ENCODE results near the gene RASSF6.

RASSF6 gene

DNA sequence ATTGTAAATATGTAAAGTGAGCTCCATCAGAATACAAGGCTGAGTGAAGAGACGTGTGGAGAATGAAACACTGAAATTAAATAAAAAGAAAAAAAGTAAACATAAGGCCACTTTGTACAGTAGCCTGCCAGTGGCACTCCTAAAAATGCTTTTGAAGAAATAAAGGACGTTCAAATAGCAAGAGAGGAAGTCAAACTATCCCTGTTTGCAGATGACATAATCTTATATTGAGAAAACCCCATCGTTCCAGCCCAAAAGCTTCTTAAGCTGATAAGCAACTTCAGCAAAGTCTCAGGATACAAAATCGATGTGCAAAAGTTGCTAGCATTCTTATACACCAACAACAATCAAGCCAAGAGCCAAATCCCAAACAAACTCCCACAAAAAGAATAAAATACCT is 24.2 kb downstream of the RASSF6 start:
- H3F3A ChIP-seq (ENCODE audit: control insufficient read depth, insufficient read depth) = peaks cover 76% of the 10 kb centered on the region
- H3K4me2 ChIP-seq (ENCODE audit: low read length) = peak overlapping the region; percentile 53
- H3K9me3 ChIP-seq (ENCODE audit: control insufficient read depth, insufficient read depth, low read length) = peaks cover 4% of the 10 kb centered on the region; the same call in 1 of the 2 replicates
- no peaks in the 10 kb centered on the region for H3K27me3 ChIP-seq (ENCODE audit: control insufficient read depth, low read length)
- peaks cover 91% of the 10 kb centered on the region for H3K36me3 ChIP-seq (ENCODE audit: control insufficient read depth, low read length)
- TF ChIP-seq, protein P1, sequence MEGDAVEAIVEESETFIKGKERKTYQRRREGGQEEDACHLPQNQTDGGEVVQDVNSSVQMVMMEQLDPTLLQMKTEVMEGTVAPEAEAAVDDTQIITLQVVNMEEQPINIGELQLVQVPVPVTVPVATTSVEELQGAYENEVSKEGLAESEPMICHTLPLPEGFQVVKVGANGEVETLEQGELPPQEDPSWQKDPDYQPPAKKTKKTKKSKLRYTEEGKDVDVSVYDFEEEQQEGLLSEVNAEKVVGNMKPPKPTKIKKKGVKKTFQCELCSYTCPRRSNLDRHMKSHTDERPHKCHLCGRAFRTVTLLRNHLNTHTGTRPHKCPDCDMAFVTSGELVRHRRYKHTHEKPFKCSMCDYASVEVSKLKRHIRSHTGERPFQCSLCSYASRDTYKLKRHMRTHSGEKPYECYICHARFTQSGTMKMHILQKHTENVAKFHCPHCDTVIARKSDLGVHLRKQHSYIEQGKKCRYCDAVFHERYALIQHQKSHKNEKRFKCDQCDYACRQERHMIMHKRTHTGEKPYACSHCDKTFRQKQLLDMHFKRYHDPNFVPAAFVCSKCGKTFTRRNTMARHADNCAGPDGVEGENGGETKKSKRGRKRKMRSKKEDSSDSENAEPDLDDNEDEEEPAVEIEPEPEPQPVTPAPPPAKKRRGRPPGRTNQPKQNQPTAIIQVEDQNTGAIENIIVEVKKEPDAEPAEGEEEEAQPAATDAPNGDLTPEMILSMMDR (IDR thresholded peaks at IDR 0.05; ENCODE audit: low read depth, low read length, poor library complexity, severe bottlenecking) = no peak
- TF ChIP-seq EZH2phosphoT487 (IDR thresholded peaks at IDR 0.05; ENCODE audit: borderline replicate concordance, low read length) = no peak
- peaks cover 100% of the 10 kb centered on the region for H3K4me1 ChIP-seq (ENCODE audit: control insufficient read depth, low read length)
- H3K9me2 ChIP-seq (replicated peaks; ENCODE audit: control insufficient read depth, low read length) = no peaks in the 10 kb centered on the region
- H3K4me3 ChIP-seq (ENCODE audit: low read length) = peak overlapping the region; percentile 46
- H3K79me2 ChIP-seq (ENCODE audit: control insufficient read depth, low read length) = peaks cover 65% of the 10 kb centered on the region
- H3K27ac ChIP-seq (ENCODE audit: low read depth, low read length) = peak overlapping the region; percentile 100
- H4K20me1 ChIP-seq (ENCODE audit: control insufficient read depth, insufficient read depth, low read depth, low read length) = no peaks in the 10 kb centered on the region

GRCh38 chr4:73593631-73594241 is 26.5 kb downstream of the RASSF6 start:
- Histone ChIP-seq H4K20me1 (ENCODE audit: control insufficient read depth, insufficient read depth, low read depth, low read length) (no peaks in the 10 kb centered on the region), H3K4me3 (ENCODE audit: low read length) (peak overlapping the region; percentile 55), H3K36me3 (ENCODE audit: control insufficient read depth, low read length) (peaks cover 81% of the 10 kb centered on the region), H3K27me3 (ENCODE audit: control insufficient read depth, low read length) (no peaks in the 10 kb centered on the region), H3K9me2 (replicated peaks; ENCODE audit: control insufficient read depth, low read length) (no peaks in the 10 kb centered on the region), H3K27ac (ENCODE audit: low read depth, low read length) (peak overlapping the region; percentile 100), H3F3A (ENCODE audit: control insufficient read depth, insufficient read depth) (peaks cover 85% of the 10 kb centered on the region), H3K4me1 (ENCODE audit: control insufficient read depth, low read length) (peaks cover 100% of the 10 kb centered on the region), H3K9me3 (ENCODE audit: control insufficient read depth, insufficient read depth, low read length) (peaks cover 4% of the 10 kb centered on the region; the same call in 1 of the 2 replicates), H3K79me2 (ENCODE audit: control insufficient read depth, low read length) (peaks cover 43% of the 10 kb centered on the region), H3K4me2 (ENCODE audit: low read length) (peak overlapping the region; percentile 67)
- no peak for TF ChIP-seq EZH2phosphoT487 (IDR thresholded peaks at IDR 0.05; ENCODE audit: borderline replicate concordance, low read length)
- TF ChIP-seq, protein P1 (IDR thresholded peaks at IDR 0.05; ENCODE audit: low read depth, low read length, poor library complexity, severe bottlenecking) = peak; percentile 60

- Histone ChIP-seq H3K4me3 (ENCODE audit: low read length) (peak overlapping the region; percentile 55), H3K9me3 (ENCODE audit: control insufficient read depth, insufficient read depth, low read length) (no peaks in the 10 kb centered on the region), H3K79me2 (ENCODE audit: control insufficient read depth, low read length) (peaks cover 29% of the 10 kb centered on the region), H3K9me2 (replicated peaks; ENCODE audit: control insufficient read depth, low read length) (no peaks in the 10 kb centered on the region), H3K4me1 (ENCODE audit: control insufficient read depth, low read length) (peaks cover 95% of the 10 kb centered on the region), H3K36me3 (ENCODE audit: control insufficient read depth, low read length) (peaks cover 80% of the 10 kb centered on the region), H4K20me1 (ENCODE audit: control insufficient read depth, insufficient read depth, low read depth, low read length) (no peaks in the 10 kb centered on the region), H3F3A (ENCODE audit: control insufficient read depth, insufficient read depth) (peaks cover 71% of the 10 kb centered on the region), H3K27me3 (ENCODE audit: control insufficient read depth, low read length) (no peaks in the 10 kb centered on the region), H3K27ac (ENCODE audit: low read depth, low read length) (peak overlapping the region; percentile 100), H3K4me2 (ENCODE audit: low read length) (peak overlapping the region; percentile 67)
- TF ChIP-seq, protein P1 (IDR thresholded peaks at IDR 0.05; ENCODE audit: low read depth, low read length, poor library complexity, severe bottlenecking) = no peak
- TF ChIP-seq EZH2phosphoT487 (IDR thresholded peaks at IDR 0.05; ENCODE audit: borderline replicate concordance, low read length) = no peak
These were observed 30.1 kb downstream of the RASSF6 start for GRCh38 chr4:73589887-73590801.

Measured in DOHH2 (cell line).